Brain microvascular endothelial cell (primary cell): Measurements from ENCODE around the gene TRUB1.

Experiments used
- DNase-seq: peaks from one replicate; pipeline ENCODE4 v3.0.0-alpha.2; 2020
- H3K27ac ChIP-seq: fragments of 250-450 bp; sonication (Bioruptor Pico); 2 replicates; pipeline ENCODE4 v1.5.1; 2020; ENCODE audit warnings: mild to moderate bottlenecking, moderate library complexity
- H3K27me3 ChIP-seq: fragments of 250-450 bp; sonication (Bioruptor Pico); replicated peaks from 2 replicates; pipeline ENCODE4 v1.5.1; 2020; ENCODE audit warnings: mild to moderate bottlenecking
- H3K36me3 ChIP-seq: fragments of 250-450 bp; sonication (Bioruptor Pico); replicated peaks from 2 replicates; pipeline ENCODE4 v1.5.1; 2020; ENCODE audit warnings: mild to moderate bottlenecking
- H3K4me3 ChIP-seq: 2 replicates; pipeline ENCODE4 v1.5.1; 2011; ENCODE audit warnings: low read depth, mild to moderate bottlenecking, control low read depth, low read length, moderate library complexity
- CTCF ChIP-seq: IDR thresholded peaks from 2 replicates; pipeline ENCODE4 v1.5.1; 2011; ENCODE audit warnings: low read depth, mild to moderate bottlenecking, moderate library complexity, low read length, control low read depth, inconsistent platforms; ENCODE audit errors: missing control alignments
- in situ Hi-C: cut with HindIII; loops from 2 replicates; pipeline ENCODE4 v1.10.0; 2017; ENCODE audit warnings: low sequenced_read_pairs, low pct_ligation_motif_present

The TRUB1 gene

GRCh38 chr10:114938856-114939193 lies 830 bp downstream of the TRUB1 start:
- no peak for DNase-seq
- Histone ChIP-seq H3K27ac (peak overlapping the region; percentile 71), H3K36me3 (peaks cover 12% of the 10 kb centered on the region), H3K4me3 (peak overlapping the region; percentile 80), H3K27me3 (no peaks in the 10 kb centered on the region)
- in situ Hi-C loops = no loop called here
- TF ChIP-seq CTCF = no peak

- no peak for TF ChIP-seq CTCF
- Histone ChIP-seq H3K36me3 (peaks cover 18% of the 10 kb centered on the region), H3K27ac (no peak overlapping the region), H3K4me3 (no peak overlapping the region), H3K27me3 (no peaks in the 10 kb centered on the region)
- in situ Hi-C loops = no loop called here
- no peak for DNase-seq
These were observed 2.7 kb downstream of the TRUB1 start for GRCh38 chr10:114940735-114941134.

- H3K27me3 ChIP-seq = no peaks in the 10 kb centered on the region
- in situ Hi-C loops = no loop called here
- peaks cover 18% of the 10 kb centered on the region for H3K36me3 ChIP-seq
- TF ChIP-seq CTCF = no peak
- no peak overlapping the region for H3K27ac ChIP-seq
- H3K4me3 ChIP-seq = no peak overlapping the region
- DNase-seq = no peak
These were observed 5.0 kb downstream of the TRUB1 start for GRCh38 chr10:114943000-114943399.

GRCh38 chr10:114953047-114953446 lies 15.1 kb downstream of the TRUB1 start:
- in situ Hi-C loops = no loop called here
- peaks cover 2% of the 10 kb centered on the region for H3K36me3 ChIP-seq
- no peaks in the 10 kb centered on the region for H3K27me3 ChIP-seq
- no peak for TF ChIP-seq CTCF
- no peak overlapping the region for H3K4me3 ChIP-seq
- no peak for DNase-seq
- H3K27ac ChIP-seq = no peak overlapping the region

- in situ Hi-C loops = no loop called here
- H3K36me3 ChIP-seq = peaks cover 2% of the 10 kb centered on the region
These were observed 18.0 kb downstream of the TRUB1 start for GRCh38 chr10:114955984-114956383.

More at GRCh38 chr10:114955984-114956383, 18.0 kb downstream of the TRUB1 start:
- no peak for TF ChIP-seq CTCF
- Histone ChIP-seq H3K27ac (no peak overlapping the region), H3K27me3 (no peaks in the 10 kb centered on the region), H3K4me3 (no peak overlapping the region)
- no peak for DNase-seq
